K562 (cell line): ENCODE measurements around the gene FBRS. TPM values are rescaled to one million over a fixed set of nuclear protein-coding genes. Genes with fewer than 3 reads are reported as not detected.
A peak's percentile ranks its signal among the peaks of the same experiment; 100 is the strongest.

ENCODE experiments used
- ADNP ChIP-seq: fragments of 200-800 bp; sonication (Bioruptor generic); IDR thresholded peaks from 2 replicates; pipeline ENCODE4 v1.6.1; 2016; ENCODE audit warnings: missing genetic modification characterization, missing compliant biosample characterization
- CBFA2T2 ChIP-seq: fragments of 450-650 bp; conservative IDR thresholded peaks from 2 replicates; pipeline ENCODE4 v1.6.1; 2017; ENCODE audit warnings: mild to moderate bottlenecking
- CSDE1 ChIP-seq, 2 experiments: fragments of 450-650 bp; IDR thresholded peaks; 2 replicates each; pipeline ENCODE4 v1.6.1; 2016; ENCODE audit warnings: mild to moderate bottlenecking in 1 of 2
- CTCFL ChIP-seq: IDR thresholded peaks from 2 replicates; pipeline ENCODE4 v1.6.1; 2011; ENCODE audit warnings: borderline replicate concordance, low read depth, mild to moderate bottlenecking, moderate library complexity, low read length; ENCODE audit not compliant: insufficient read depth, poor library complexity, severe bottlenecking
- ELF1 ChIP-seq: fragments of 200-800 bp; sonication (Bioruptor generic); IDR thresholded peaks from 2 replicates; pipeline ENCODE4 v1.6.1; 2016; ENCODE audit warnings: missing genetic modification characterization, missing compliant biosample characterization
- FOSL1 ChIP-seq: fragments of 200-800 bp; sonication (Bioruptor generic); conservative IDR thresholded peaks from 2 replicates; pipeline ENCODE4 v1.6.1; 2016; ENCODE audit warnings: missing genetic modification characterization, missing compliant biosample characterization
- GTF3C2 ChIP-seq: IDR thresholded peaks from 3 replicates; pipeline ENCODE4 v1.6.1; 2011; ENCODE audit warnings: borderline replicate concordance, mild to moderate bottlenecking, moderate library complexity; ENCODE audit not compliant: insufficient read length; ENCODE audit errors: extremely low read depth
- HDAC3 ChIP-seq: fragments of 450-650 bp; IDR thresholded peaks from 2 replicates; pipeline ENCODE4 v1.6.1; 2018; ENCODE audit warnings: borderline replicate concordance, mild to moderate bottlenecking, moderate library complexity; ENCODE audit not compliant: partially characterized antibody
- HOXB6 ChIP-seq: fragments of 250-450 bp; sonication (Bioruptor Pico); IDR thresholded peaks from 2 replicates; pipeline ENCODE4 v1.5.1; 2022; ENCODE audit warnings: mild to moderate bottlenecking, borderline replicate concordance
- NONO ChIP-seq, 2 experiments: fragments of 200-400 bp in 1 of 2; fragments of 450-650 bp in 1 of 2; formaldehyde crosslinking in 1 of 2; IDR thresholded peaks; 2 replicates each; pipeline ENCODE4 v1.6.1; 2017; ENCODE audit warnings: low read depth in 2 of 2, mild to moderate bottlenecking in 2 of 2, moderate library complexity in 2 of 2, low read length in 1 of 2
- RNF2 ChIP-seq: sonication (generic); IDR thresholded peaks from 2 replicates; pipeline ENCODE4 v1.6.1; 2016
- SIRT6 ChIP-seq: IDR thresholded peaks from one replicate; pipeline ENCODE4 v1.6.1; 2012; ENCODE audit warnings: low read depth, mild to moderate bottlenecking, control low read depth, inconsistent platforms, low read length, moderate library complexity
- STAT5B ChIP-seq: fragments of 250-450 bp; sonication (Bioruptor Pico); IDR thresholded peaks from 2 replicates; pipeline ENCODE4 v1.8.0; 2021; ENCODE audit warnings: mild to moderate bottlenecking, inconsistent platforms
- TBL1XR1 ChIP-seq, 2 experiments: IDR thresholded peaks; 2 replicates each; pipeline ENCODE4 v1.6.1; 2012; ENCODE audit warnings: improper control_type of control experiment in 2 of 2, low read length in 2 of 2, mild to moderate bottlenecking in 1 of 2
- XRCC5 ChIP-seq: fragments of 200-400 bp; formaldehyde crosslinking; IDR thresholded peaks from 2 replicates; pipeline ENCODE4 v1.6.1; 2017; ENCODE audit warnings: low read depth, mild to moderate bottlenecking, low read length
- YBX1 ChIP-seq: fragments of 450-650 bp; IDR thresholded peaks from 2 replicates; pipeline ENCODE4 v1.7.1; 2016; ENCODE audit warnings: mild to moderate bottlenecking
- ZNF282 ChIP-seq: sonication (generic); formaldehyde crosslinking; IDR thresholded peaks from 2 replicates; pipeline ENCODE4 v1.8.1; 2023; ENCODE audit warnings: missing genetic modification reagents
- ZNF316 ChIP-seq: fragments of 450-650 bp; IDR thresholded peaks from 2 replicates; pipeline ENCODE4 v1.6.1; 2016
- ZNF324 ChIP-seq: fragments of 250-450 bp; sonication (Bioruptor Pico); IDR thresholded peaks from 2 replicates; pipeline ENCODE4 v1.4.0; 2020; ENCODE audit warnings: mild to moderate bottlenecking
- ZNF518B ChIP-seq: fragments of 250-450 bp; sonication (Bioruptor Pico); IDR thresholded peaks from 2 replicates; pipeline ENCODE4 v1.5.0; 2021; ENCODE audit warnings: mild to moderate bottlenecking, moderate library complexity
- polyA plus RNA-seq, 8 experiments: library from polyadenylated mRNA; depleted of rRNA in 4 of 8; stranded (reverse) in 5 of 8; unstranded in 3 of 8; fragments of >200 nt; fragmentation: Nextera tagmentation in 2 of 8; fragmentation: Illumina TruSeq in 1 of 8; extraction: Ambion mirVana in 2 of 8; extraction: Trizol in 1 of 8; gene quantifications; 2 replicates each; pipeline versions ENCODE4 v1.2.1 to v1.2.3, GENCODE V29; 2011 to 2014; ENCODE audit warnings: inconsistent platforms in 1 of 8, missing spikeins in 1 of 8
- total RNA-seq, 7 experiments: library from RNA; depleted of rRNA in 6 of 7; stranded (reverse); fragments of >200 nt in 6 of 7; fragmentation: Illumina TruSeq in 2 of 7; extraction: Trizol in 2 of 7; gene quantifications; 2 replicates each; pipeline versions ENCODE4 v1.2.1 to v1.2.3, GENCODE V29; 2011 to 2021; ENCODE audit warnings: low replicate concordance in 1 of 7

The FBRS gene
- total and polyA plus RNA-seq, 9 of the 15 experiments (the other 6 are each of a cell fraction or from before 2014, with no cell fraction given) = 0.32 to 59.5 (median 13.1) TPM

GRCh38 chr16:30650369-30651123, 7.7 kb upstream of the FBRS start, which contains the start of gene PRR14 (continued):
- no peak for TF ChIP-seq YBX1
- TF ChIP-seq CSDE1 (IDR thresholded peaks at IDR 0.05) = peak in 1 of 2 experiments; percentile 97; a peak in 2 of 4 replicates
- TF ChIP-seq NONO (IDR thresholded peaks at IDR 0.05; ENCODE audit: low read depth in 2 of 2, low read length in 1 of 2) = no peak
- TF ChIP-seq ADNP = no peak
- no peak for TF ChIP-seq HDAC3
- no peak for TF ChIP-seq STAT5B (CRISPR knock-in tag)
- TF ChIP-seq ZNF282 (CRISPR knock-in tag) = no peak
- no peak for TF ChIP-seq GTF3C2
- TF ChIP-seq XRCC5 = 0 out of 2 replicates have a peak, but pooled peaks have one; percentile 79
- TF ChIP-seq RNF2 = peak; percentile 49; the same call in 1 of the 2 replicates
- TF ChIP-seq TBL1XR1 (IDR thresholded peaks at IDR 0.05; ENCODE audit: low read length in 2 of 2) = no peak; a peak in 1 of 4 replicates
- peak; percentile 88 for TF ChIP-seq ELF1 (tag)
- no peak for TF ChIP-seq ZNF518B
- no peak for TF ChIP-seq ZNF324 (CRISPR knock-in tag)
- no peak for TF ChIP-seq HOXB6 (CRISPR knock-in tag)
- peak; percentile 13; the same call in 1 of the 2 replicates for TF ChIP-seq FOSL1 (tag)
- no peak for TF ChIP-seq CTCFL
- no peak for TF ChIP-seq ZNF316
- no peak for TF ChIP-seq CBFA2T2
- no peak for TF ChIP-seq SIRT6
